ENCODE measurements around the gene DUSP6. TPM values are rescaled to one million over a fixed set of nuclear protein-coding genes. Genes with fewer than 3 reads are reported as not detected.

DUSP6 gene
- total and polyA plus RNA-seq, 2 of the 8 experiments (the other 6 are each of a cell fraction or from before 2014, with no cell fraction given): 99.3 to 179 TPM

DNA sequence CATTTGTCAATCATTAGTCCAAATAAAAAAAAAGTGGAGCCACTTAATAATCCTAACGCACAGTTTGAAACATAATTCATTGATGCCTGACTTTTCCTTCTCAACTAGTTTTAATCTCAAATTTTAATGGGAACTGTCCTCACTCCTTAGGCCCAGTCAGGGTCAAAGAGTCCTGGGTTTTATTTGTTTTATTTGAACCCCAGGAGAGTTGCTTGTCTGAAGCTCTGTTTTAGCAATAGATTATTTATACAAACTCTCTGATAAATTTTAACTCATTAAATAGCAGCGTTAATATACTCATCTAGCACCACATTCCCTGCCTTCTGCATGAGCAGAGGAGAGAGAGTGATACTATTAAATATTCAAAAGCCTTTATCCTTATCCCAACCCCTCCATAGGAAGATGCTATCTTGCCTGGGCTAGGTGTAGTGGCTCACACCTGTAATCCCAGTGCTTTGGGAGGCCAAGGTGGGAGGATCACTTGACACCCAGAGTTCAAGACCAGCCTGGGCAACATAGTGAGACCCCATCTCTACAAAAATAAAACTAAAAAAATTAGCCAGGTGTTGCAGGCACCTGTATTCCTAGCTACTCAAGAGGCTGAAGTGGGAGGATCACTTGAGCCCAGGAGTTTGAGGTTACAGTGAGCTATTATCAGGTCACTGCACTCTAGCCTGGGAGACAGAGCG, 14.5 kb upstream of the DUSP6 start:
- Histone ChIP-seq H2BK20ac (ENCODE audit: low read length) (no peak overlapping the region), H3K4ac (replicated peaks; ENCODE audit: insufficient read length, low read depth, low read length) (no peak overlapping the region), H3K18ac (ENCODE audit: extremely low read depth, low read length) (no peak overlapping the region), H2AK5ac (ENCODE audit: low read depth, low read length) (no peak overlapping the region), H2BK120ac (replicated peaks; ENCODE audit: low read depth, low read length) (no peak overlapping the region), H3K27ac (ENCODE audit: low read depth, low read length) (no peak overlapping the region), H3K23ac (ENCODE audit: insufficient read length) (no peak overlapping the region), H3K36me3 (ENCODE audit: control insufficient read depth in 2 of 4, insufficient read depth in 4 of 4, low read length in 3 of 4) (no peaks in the 10 kb centered on the region), H2BK15ac (ENCODE audit: low read length) (no peak overlapping the region), H4K5ac (ENCODE audit: insufficient read length, low read depth, low read length) (no peak overlapping the region), H3K27me3 (replicated peaks in 1 of 4; ENCODE audit: control insufficient read depth in 3 of 4, extremely low read depth in 1 of 4, insufficient read depth in 3 of 4, low read length in 3 of 4) (no peaks in the 10 kb centered on the region), H2AFZ (ENCODE audit: low read length) (no peak overlapping the region), H3K14ac (ENCODE audit: insufficient read length) (no peak overlapping the region), H3K4me1 (replicated peaks in 1 of 4; ENCODE audit: control insufficient read depth in 3 of 4, insufficient read depth in 4 of 4, low read length in 3 of 4) (no peaks in the 10 kb centered on the region), H2BK5ac (ENCODE audit: low read depth, low read length) (no peak overlapping the region), H4K8ac (ENCODE audit: extremely low read depth, insufficient read depth, low read length) (no peak overlapping the region), H3K56ac (replicated peaks; ENCODE audit: insufficient read length, low read depth, low read length) (no peak overlapping the region), H4K91ac (replicated peaks; ENCODE audit: insufficient read length, low read length) (no peak overlapping the region), H3K79me1 (ENCODE audit: low read depth, low read length) (no peaks in the 10 kb centered on the region), H3K79me2 (ENCODE audit: control insufficient read depth in 1 of 2, insufficient read depth in 2 of 2, low read length in 2 of 2) (no peaks in the 10 kb centered on the region), H3K23me2 (ENCODE audit: low read depth, low read length) (no peaks in the 10 kb centered on the region), H2BK12ac (ENCODE audit: low read depth, low read length) (no peak overlapping the region), H3K9ac (replicated peaks in 1 of 4; ENCODE audit: extremely low read depth in 1 of 4, low read depth in 3 of 4, low read length in 3 of 4) (no peak overlapping the region), H4K20me1 (replicated peaks in 1 of 2; ENCODE audit: control insufficient read depth in 1 of 2, insufficient read depth in 2 of 2, low read length in 2 of 2) (no peaks in the 10 kb centered on the region), H3K4me2 (ENCODE audit: insufficient read depth in 1 of 2, low read depth in 2 of 2, low read length in 2 of 2) (no peak overlapping the region), H3K9me3 (ENCODE audit: insufficient read depth in 2 of 2, low read depth in 1 of 2, low read length in 1 of 2) (no peaks in the 10 kb centered on the region), H3K4me3 (ENCODE audit: extremely low read depth in 1 of 4, insufficient read depth in 2 of 4, low read depth in 3 of 4, low read length in 4 of 4) (no peak overlapping the region)
- WGBS, 2 experiments (ENCODE audit: extremely low coverage in 1 of 2, insufficient coverage in 1 of 2, insufficient read length in 1 of 2, insufficient replicate concordance in 2 of 2, low coverage in 1 of 2, low lambda C conversion rate in 2 of 2, missing lambda C conversion rate in 1 of 2): 85% methylated on average over 2 of the region's 3 CpGs; no CpG with 5 or more reads in 1 of the 2 experiments
- DNase-seq (ENCODE audit: low read depth in 1 of 2, low spot score in 2 of 2) (no peak), FAIRE-seq (no peak)
- TF ChIP-seq TAF7 (optimal IDR thresholded peaks at IDR 0.05; ENCODE audit: borderline replicate concordance, low read depth, low read length) (no peak), JUN (IDR thresholded peaks at IDR 0.05; ENCODE audit: low read depth, low read length) (no peak)
- POLR2A ChIA-PET (ENCODE audit: partially characterized antibody): interaction anchor here (1.2 kb wide), 1 partner anchor 8 kb away, joined by 5 read pairs; no protein-coding TSS in a partner anchor
- CTCF ChIA-PET (ENCODE audit: partially characterized antibody): no interaction called here
